Psoas muscle (tissue), 8 donors: ENCODE data around the gene DTNB. TPM values are rescaled to one million over a fixed set of nuclear protein-coding genes. Genes with fewer than 3 reads are reported as not detected.

ENCODE experiments used
- ATAC-seq, 4 donors: fragments of 200-7000 bp; cut with Tn5 transposase; one replicate each; pipeline ENCODE4 v1.9.1; 2020; ENCODE audit warnings: moderate library complexity in 3 of 4, mild to moderate bottlenecking in 2 of 4
- DNase-seq, 2 donors: peaks; one replicate each; pipeline ENCODE4 v3.0.0-alpha.2; 2020
- H3K27ac ChIP-seq: fragments of 200-600 bp; one replicate; pipeline ENCODE4 v1.8.0; 2022
- H3K27me3 ChIP-seq, 3 donors: fragments of 200-600 bp in 1 of 3; one replicate each; pipeline versions ENCODE4 v1.6.1 to v1.8.0; 2013 to 2022; ENCODE audit warnings: low read length in 2 of 3, mild to moderate bottlenecking in 2 of 3, moderate library complexity in 1 of 3; ENCODE audit not compliant: insufficient read depth in 3 of 3
- H3K36me3 ChIP-seq, 2 donors: fragments of 200-600 bp in 1 of 2; one replicate each; pipeline versions ENCODE4 v1.6.1 to v1.8.0; 2013 to 2022; ENCODE audit warnings: low read depth in 1 of 2, mild to moderate bottlenecking in 1 of 2, moderate library complexity in 1 of 2; ENCODE audit not compliant: insufficient read depth in 1 of 2
- H3K4me1 ChIP-seq: fragments of 200-600 bp; one replicate; pipeline ENCODE4 v1.8.0; 2022
- H3K4me3 ChIP-seq: fragments of 200-600 bp; one replicate; pipeline ENCODE4 v1.8.0; 2022; ENCODE audit warnings: mild to moderate bottlenecking
- H3K9me3 ChIP-seq: fragments of 200-600 bp; one replicate; pipeline ENCODE4 v1.8.0; 2022
- WGBS, 3 donors: extraction: QIAGEN DNeasy Blood & Tissue Kit; methylation state at CpG; one replicate each; pipeline versions ENCODE4 v1.1.6 to v1.1.7; 2013; 5-methylcytosine and 5-hydroxymethylcytosine counted together
- intact Hi-C, 2 donors: fragments of 100-400 bp; cut with DNase I; formaldehyde crosslinking; loops; one replicate each; pipeline versions ENCODE4 v1.11.0 to v1.14.2; 2022
- polyA plus RNA-seq, 3 donors: library from polyadenylated mRNA; stranded (reverse); fragments of 200-250 nt; gene quantifications; one replicate each; pipeline ENCODE4 v1.2.3, GENCODE V29; 2013
- total RNA-seq, 4 donors: library from RNA; stranded (reverse); fragmentation: NEBNext Ultra II Directional in 2 of 4; extraction: Animal tissue kit (Norgen Biotek cat#: 25700) in 2 of 4; gene quantifications; one replicate each; pipeline versions ENCODE4 v1.2.1 to v1.2.4, GENCODE V29; 2021 to 2023
- TF ChIP-seq, protein P1 (sequence below): fragments of 200-600 bp; IDR thresholded peaks from one replicate; pipeline ENCODE4 v1.8.0; 2022; ENCODE audit warnings: antibody characterized with exemption
- donor health status: healthy with polysubstance abuse.
- donor health status: DM: no; HTN: no; CAD: no; lungs with moderate emphysema.
- donor health status: Bipolar disorder and iron deficiency.
- donor health status: healthy.
- donor health status: DM: yes; HTN: yes; CAD: no.
- donor health status: DM: no; HTN: no; CAD: no.
- donor health status: DM: no; HTN: no; CAD: no.
- donor health status: DM: yes; HTN: yes; CAD: no.

The DTNB gene
- total and polyA plus RNA-seq, 7 donors: 2.3 to 6.3 (median 4.2) TPM

DNA sequence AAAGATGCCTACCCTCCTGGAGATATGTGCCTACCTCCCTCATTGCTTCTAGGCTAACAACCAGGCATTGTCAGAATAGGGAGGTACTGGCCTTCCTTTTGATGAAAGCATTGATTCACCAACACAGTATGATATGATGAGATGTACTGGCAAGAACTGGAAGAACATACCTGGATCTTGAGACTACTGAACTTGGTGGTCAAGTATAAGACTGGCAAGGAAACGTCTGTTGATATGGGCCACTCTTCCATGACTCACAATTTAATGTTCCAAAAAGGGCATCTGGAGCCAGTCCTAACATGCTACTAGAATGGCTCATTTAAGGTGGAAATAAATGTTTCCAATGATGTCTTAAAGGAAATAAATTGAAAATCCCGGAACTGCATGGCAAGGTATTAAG lies 18.1 kb downstream of the DTNB start:
- TF ChIP-seq, protein P1, sequence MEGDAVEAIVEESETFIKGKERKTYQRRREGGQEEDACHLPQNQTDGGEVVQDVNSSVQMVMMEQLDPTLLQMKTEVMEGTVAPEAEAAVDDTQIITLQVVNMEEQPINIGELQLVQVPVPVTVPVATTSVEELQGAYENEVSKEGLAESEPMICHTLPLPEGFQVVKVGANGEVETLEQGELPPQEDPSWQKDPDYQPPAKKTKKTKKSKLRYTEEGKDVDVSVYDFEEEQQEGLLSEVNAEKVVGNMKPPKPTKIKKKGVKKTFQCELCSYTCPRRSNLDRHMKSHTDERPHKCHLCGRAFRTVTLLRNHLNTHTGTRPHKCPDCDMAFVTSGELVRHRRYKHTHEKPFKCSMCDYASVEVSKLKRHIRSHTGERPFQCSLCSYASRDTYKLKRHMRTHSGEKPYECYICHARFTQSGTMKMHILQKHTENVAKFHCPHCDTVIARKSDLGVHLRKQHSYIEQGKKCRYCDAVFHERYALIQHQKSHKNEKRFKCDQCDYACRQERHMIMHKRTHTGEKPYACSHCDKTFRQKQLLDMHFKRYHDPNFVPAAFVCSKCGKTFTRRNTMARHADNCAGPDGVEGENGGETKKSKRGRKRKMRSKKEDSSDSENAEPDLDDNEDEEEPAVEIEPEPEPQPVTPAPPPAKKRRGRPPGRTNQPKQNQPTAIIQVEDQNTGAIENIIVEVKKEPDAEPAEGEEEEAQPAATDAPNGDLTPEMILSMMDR: no peak
- no peaks in the 10 kb centered on the region for H3K4me1 ChIP-seq
- intact Hi-C loops: no loop called here
- H3K4me3 ChIP-seq: no peak overlapping the region
- H3K27ac ChIP-seq: no peak overlapping the region
- WGBS, 3 donors: 77 to 93% (median 89%) methylated on average over 2 of the region's 2 CpGs
- ATAC-seq: no peak
- DNase-seq: no peak
- H3K9me3 ChIP-seq: no peaks in the 10 kb centered on the region
- no peaks in the 10 kb centered on the region for H3K36me3 ChIP-seq
- no peaks in the 10 kb centered on the region for H3K27me3 ChIP-seq

DNA sequence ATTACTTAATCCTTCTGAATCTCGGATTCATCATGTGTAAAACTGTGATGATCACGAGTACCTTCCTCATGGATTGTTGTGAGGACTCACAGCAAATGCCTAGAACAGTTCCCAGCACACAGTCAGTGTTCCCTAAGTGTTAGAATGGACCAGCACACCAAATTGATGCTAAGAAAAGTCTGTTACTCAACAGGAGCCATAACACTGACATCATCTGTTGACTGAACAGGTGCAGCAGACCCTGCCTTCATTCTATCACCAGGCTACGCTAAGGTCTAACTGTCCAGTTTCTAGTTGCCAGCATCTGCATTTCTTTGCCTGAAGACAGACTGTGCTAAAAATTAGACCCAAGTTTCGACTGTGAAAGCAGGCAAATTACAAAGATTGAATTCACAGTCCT lies 18.6 kb downstream of the DTNB start:
- intact Hi-C loops: no loop called here
- Histone ChIP-seq H3K4me1 (no peaks in the 10 kb centered on the region), H3K9me3 (no peaks in the 10 kb centered on the region), H3K4me3 (no peak overlapping the region), H3K36me3 (no peaks in the 10 kb centered on the region), H3K27me3 (no peaks in the 10 kb centered on the region), H3K27ac (no peak overlapping the region)
- peak in 2 of 4 donors; percentile 42 to 47 for ATAC-seq
- WGBS, 3 donors: 71 to 84% (median 78%) methylated on average over 4 of the region's 4 CpGs
- DNase-seq: no peak
- TF ChIP-seq, protein P1: no peak

DNA sequence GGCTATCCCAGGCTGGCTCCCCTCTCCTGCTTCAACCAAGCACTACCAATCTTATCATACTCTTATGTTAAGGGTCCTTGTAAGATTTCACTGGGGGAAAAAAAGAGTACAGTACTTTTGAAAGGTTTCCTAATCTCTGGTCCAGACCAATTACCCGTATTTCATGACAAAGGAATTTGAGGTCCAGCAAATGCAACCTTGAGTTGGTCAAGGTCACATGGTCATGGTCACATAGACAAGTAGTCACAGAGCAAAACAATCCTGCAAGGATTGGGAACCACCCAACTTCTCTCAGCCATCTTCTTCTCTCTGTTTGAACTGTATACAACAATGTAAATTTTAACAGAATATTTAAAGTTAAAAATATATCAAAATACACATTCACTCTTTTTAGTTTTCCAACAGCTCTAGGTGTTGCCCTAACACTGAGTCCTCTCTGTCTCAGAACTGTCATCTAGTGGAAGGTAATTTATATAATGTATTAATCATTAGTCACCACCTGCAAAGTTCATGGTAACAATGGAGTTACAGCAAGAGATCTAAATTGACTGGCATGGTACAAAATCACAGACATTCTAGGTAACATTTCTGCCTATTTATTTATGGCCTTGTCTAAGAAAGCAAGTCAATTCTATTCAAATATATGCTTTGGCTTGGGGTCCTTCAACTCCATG lies 21.5 kb downstream of the DTNB start:
- no peak for DNase-seq
- intact Hi-C loops: no loop called here
- 65 to 78% (median 75%) methylated on average over 1 of the region's 1 CpG for WGBS, 3 donors
- Histone ChIP-seq H3K36me3 (no peaks in the 10 kb centered on the region), H3K9me3 (no peaks in the 10 kb centered on the region), H3K4me1 (no peaks in the 10 kb centered on the region), H3K4me3 (no peak overlapping the region), H3K27ac (no peak overlapping the region), H3K27me3 (no peaks in the 10 kb centered on the region)
- TF ChIP-seq, protein P1: no peak
- no peak for ATAC-seq

DNA sequence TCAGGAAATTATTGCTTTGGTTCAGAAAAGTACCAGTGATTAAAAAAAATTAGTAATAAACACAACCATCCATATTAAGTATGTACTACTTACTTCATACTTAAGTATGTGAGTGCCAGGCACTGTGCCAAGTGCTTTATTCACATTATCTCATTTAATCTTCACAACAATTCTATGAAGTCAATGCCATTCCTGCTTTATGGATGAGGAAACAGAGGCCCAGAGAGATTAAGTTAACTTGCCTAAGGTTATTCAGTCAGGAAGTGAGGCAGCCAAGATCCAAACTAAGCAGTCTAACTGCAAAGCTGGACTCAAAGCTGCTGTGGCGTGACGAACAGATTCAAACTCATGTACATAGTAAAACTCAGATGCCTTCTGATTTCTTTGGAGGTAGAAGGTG lies 22.3 kb downstream of the DTNB start:
- Histone ChIP-seq H3K4me1 (no peaks in the 10 kb centered on the region), H3K36me3 (no peaks in the 10 kb centered on the region), H3K9me3 (no peaks in the 10 kb centered on the region), H3K4me3 (no peak overlapping the region), H3K27ac (no peak overlapping the region), H3K27me3 (no peaks in the 10 kb centered on the region)
- intact Hi-C loops: no loop called here
- ATAC-seq: no peak
- TF ChIP-seq, protein P1: no peak
- WGBS, 3 donors: 78 to 96% (median 80%) methylated on average over 2 of the region's 2 CpGs
- DNase-seq: no peak

DNA sequence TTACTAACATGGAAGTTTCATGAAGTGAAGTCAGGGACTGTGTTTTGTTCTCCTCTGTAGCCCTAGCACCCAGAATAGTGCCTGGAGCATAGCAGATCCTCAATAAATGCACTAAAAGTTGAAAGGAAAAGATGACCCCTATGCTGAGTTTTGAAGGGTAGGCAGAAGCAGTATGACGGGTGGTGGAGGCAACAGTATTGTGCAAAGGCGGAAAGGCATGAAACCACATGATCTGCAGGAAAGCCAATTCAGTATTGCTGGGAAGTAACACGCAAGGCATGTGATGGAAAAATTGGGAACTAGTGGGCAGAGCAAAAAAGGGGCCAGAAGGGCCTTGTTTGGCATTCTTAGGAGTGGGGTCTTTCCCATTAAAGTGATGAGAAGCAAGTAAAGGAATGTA lies 23.1 kb downstream of the DTNB start:
- H3K27ac ChIP-seq: no peak overlapping the region
- no peaks in the 10 kb centered on the region for H3K36me3 ChIP-seq
- intact Hi-C loops: no loop called here
- 94 to 98% (median 98%) methylated on average over 3 of the region's 3 CpGs for whole genome bisulfite sequencing, 3 donors
- ATAC-seq (no peak), DNase-seq (no peak)
- H3K4me3 ChIP-seq: no peak overlapping the region
- TF ChIP-seq, protein P1: no peak
- no peaks in the 10 kb centered on the region for H3K27me3 ChIP-seq
- H3K9me3 ChIP-seq: no peaks in the 10 kb centered on the region
- no peaks in the 10 kb centered on the region for H3K4me1 ChIP-seq
